ENCODE data around the gene PTPRT. TPM values are rescaled to one million over a fixed set of nuclear protein-coding genes. Genes with fewer than 3 reads are reported as not detected.

Gene PTPRT
- total RNA-seq, 1 donor from 2014 or later: 23.5 TPM

- Histone ChIP-seq H3K4me3 (no peak overlapping the region), H3K27me3 (no peaks in the 10 kb centered on the region), H3K4me1 (no peaks in the 10 kb centered on the region), H3K9me3 (no peaks in the 10 kb centered on the region), H3K36me3 (no peaks in the 10 kb centered on the region), H3K27ac (no peak overlapping the region)
- TF ChIP-seq CTCF (IDR thresholded peaks at IDR 0.05): no peak
- intact Hi-C loops (cut with DNase I): no loop called here
- DNase-seq (ENCODE audit: low spot score in 2 of 2): no peak
Measured at GRCh38 chr20:42544926-42545325, 644.8 kb downstream of the PTPRT start.

GRCh38 chr20:42532831-42533230 lies 656.9 kb downstream of the PTPRT start:
- Histone ChIP-seq H3K4me1 (no peaks in the 10 kb centered on the region), H3K4me3 (no peak overlapping the region), H3K9me3 (no peaks in the 10 kb centered on the region), H3K27ac (no peak overlapping the region), H3K27me3 (no peaks in the 10 kb centered on the region), H3K36me3 (no peaks in the 10 kb centered on the region)
- no peak for TF ChIP-seq CTCF (IDR thresholded peaks at IDR 0.05)
- intact Hi-C loops (cut with DNase I): no loop called here
- DNase-seq (ENCODE audit: low spot score in 2 of 2): no peak

GRCh38 chr20:42531508-42531961 lies 658.2 kb downstream of the PTPRT start:
- no peaks in the 10 kb centered on the region for H3K4me1 ChIP-seq
- H3K9me3 ChIP-seq: no peaks in the 10 kb centered on the region
- no peak for TF ChIP-seq CTCF (IDR thresholded peaks at IDR 0.05)
- intact Hi-C loops (cut with DNase I): no loop called here
- no peaks in the 10 kb centered on the region for H3K36me3 ChIP-seq
- no peak for DNase-seq (ENCODE audit: low spot score in 2 of 2)
- no peaks in the 10 kb centered on the region for H3K27me3 ChIP-seq
- H3K27ac ChIP-seq: no peak overlapping the region
- no peak overlapping the region for H3K4me3 ChIP-seq

GRCh38 chr20:42530855-42531448 lies 658.8 kb downstream of the PTPRT start:
- Histone ChIP-seq H3K27me3 (no peaks in the 10 kb centered on the region), H3K9me3 (no peaks in the 10 kb centered on the region), H3K4me3 (no peak overlapping the region), H3K36me3 (no peaks in the 10 kb centered on the region), H3K4me1 (no peaks in the 10 kb centered on the region), H3K27ac (no peak overlapping the region)
- intact Hi-C loops (cut with DNase I): no loop called here
- peak in 2 of 3 experiments; percentile 6 to 39 for TF ChIP-seq CTCF (IDR thresholded peaks at IDR 0.05)
- no peak for DNase-seq (ENCODE audit: low spot score in 2 of 2)

GRCh38 chr20:42530191-42530590 lies 659.5 kb downstream of the PTPRT start:
- DNase-seq (ENCODE audit: low spot score in 2 of 2): no peak
- Histone ChIP-seq H3K9me3 (no peaks in the 10 kb centered on the region), H3K4me3 (no peak overlapping the region), H3K4me1 (no peaks in the 10 kb centered on the region), H3K27ac (no peak overlapping the region), H3K36me3 (no peaks in the 10 kb centered on the region), H3K27me3 (no peaks in the 10 kb centered on the region)
- intact Hi-C loops (cut with DNase I): no loop called here
- TF ChIP-seq CTCF (IDR thresholded peaks at IDR 0.05): no peak

- Histone ChIP-seq H3K4me1 (no peaks in the 10 kb centered on the region), H3K27me3 (no peaks in the 10 kb centered on the region), H3K9me3 (no peaks in the 10 kb centered on the region), H3K4me3 (no peak overlapping the region), H3K36me3 (no peaks in the 10 kb centered on the region), H3K27ac (no peak overlapping the region)
- intact Hi-C loops (cut with DNase I): no loop called here
- no peak for DNase-seq (ENCODE audit: low spot score in 2 of 2)
- TF ChIP-seq CTCF (IDR thresholded peaks at IDR 0.05): no peak
Measured at GRCh38 chr20:42524058-42524457, 665.6 kb downstream of the PTPRT start.
